Smooth muscle cell (in vitro differentiated cells): ENCODE results near the gene FUOM. TPM values are rescaled to one million over a fixed set of nuclear protein-coding genes. Genes with fewer than 3 reads are reported as not detected.

ENCODE experiments used
- DNase-seq: peaks from one replicate; lab custom pipeline; 2025; ENCODE audit not compliant: unreplicated experiment; lab: John Stamatoyannopoulos, UW
- H2AFZ ChIP-seq: fragments of 200-600 bp; sonication (generic); 2 replicates; pipeline ENCODE4 v1.6.0; 2016; ENCODE audit warnings: antibody characterized with exemption, low read depth, mild to moderate bottlenecking
- H3F3A ChIP-seq: fragments of 200-600 bp; sonication (generic); 2 replicates; pipeline ENCODE4 v1.6.0; 2017; ENCODE audit warnings: antibody characterized with exemption, low read depth
- H3K27ac ChIP-seq: fragments of 200-600 bp; sonication (generic); 2 replicates; pipeline ENCODE4 v1.5.1; 2016; ENCODE audit warnings: low read depth, mild to moderate bottlenecking
- H3K27me3 ChIP-seq: fragments of 200-600 bp; sonication (generic); 2 replicates; pipeline ENCODE4 v1.6.1; 2016; ENCODE audit warnings: low read depth, mild to moderate bottlenecking
- H3K36me3 ChIP-seq: fragments of 200-600 bp; sonication (generic); 2 replicates; pipeline ENCODE4 v1.5.1; 2016; ENCODE audit warnings: low read depth
- H3K4me1 ChIP-seq: fragments of 200-600 bp; sonication (generic); 2 replicates; pipeline ENCODE4 v1.5.1; 2016; ENCODE audit warnings: low read depth
- H3K4me2 ChIP-seq: fragments of 200-600 bp; sonication (generic); 2 replicates; pipeline ENCODE4 v1.6.0; 2016; ENCODE audit warnings: mild to moderate bottlenecking
- H3K4me3 ChIP-seq: fragments of 200-600 bp; sonication (generic); 2 replicates; pipeline ENCODE4 v1.5.1; 2016; ENCODE audit warnings: mild to moderate bottlenecking
- H3K79me2 ChIP-seq: fragments of 200-600 bp; sonication (generic); 2 replicates; pipeline ENCODE4 v1.6.0; 2016; ENCODE audit warnings: low read depth, mild to moderate bottlenecking
- H3K9ac ChIP-seq: fragments of 200-600 bp; sonication (generic); 2 replicates; pipeline ENCODE4 v1.6.0; 2016; ENCODE audit warnings: low read depth
- H3K9me3 ChIP-seq: fragments of 200-600 bp; sonication (generic); replicated peaks from 2 replicates; pipeline ENCODE4 v1.5.1; 2016; ENCODE audit warnings: low read depth
- H4K20me1 ChIP-seq: fragments of 200-600 bp; sonication (generic); 2 replicates; pipeline ENCODE4 v1.6.0; 2016; ENCODE audit warnings: low read depth
- CTCF ChIP-seq: fragments of 200-600 bp; sonication (generic); IDR thresholded peaks from 2 replicates; pipeline ENCODE4 v1.5.1; 2017; ENCODE audit warnings: borderline replicate concordance, mild to moderate bottlenecking, antibody characterized with exemption; ENCODE audit not compliant: insufficient read depth, poor library complexity, severe bottlenecking
- WGBS: methylation state at CpG from one replicate; pipeline ENCODE4 v1.1.7; 2016; ENCODE audit warnings: low lambda C conversion rate; 5-methylcytosine and 5-hydroxymethylcytosine counted together
- polyA plus RNA-seq: library from polyadenylated mRNA; unstranded; fragments of >200 nt; fragmentation: Nextera tagmentation; extraction: Ambion mirVana; gene quantifications from 2 replicates; pipeline ENCODE4 v1.2.1, GENCODE V29; 2016
- total RNA-seq: library from RNA; depleted of rRNA; stranded (reverse); fragments of >200 nt; gene quantifications from 2 replicates; pipeline ENCODE4 v1.2.3, GENCODE V29; 2014

The FUOM gene
- total and polyA plus RNA-seq, 2 experiments from 2014 or later = 19.5 to 46.7 TPM

- no peak for DNase-seq
- Histone ChIP-seq H2AFZ (no peak overlapping the region), H3K9me3 (no peaks in the 10 kb centered on the region), H3K27me3 (no peaks in the 10 kb centered on the region), H3K4me2 (no peak overlapping the region), H3K4me3 (no peak overlapping the region), H3K36me3 (peaks cover 4% of the 10 kb centered on the region), H3K27ac (no peak overlapping the region), H3K79me2 (peaks cover 41% of the 10 kb centered on the region), H4K20me1 (peaks cover 18% of the 10 kb centered on the region), H3K9ac (no peak overlapping the region), H3F3A (peaks cover 3% of the 10 kb centered on the region), H3K4me1 (no peaks in the 10 kb centered on the region)
- whole genome bisulfite sequencing = 97% methylated on average over 10 of the region's 10 CpGs
- no peak for TF ChIP-seq CTCF
Measured at GRCh38 chr10:133400624-133401424, 43.0 kb upstream of the FUOM start.

- 97% methylated on average over 18 of the region's 19 CpGs for WGBS
- peaks cover 42% of the 10 kb centered on the region for H3K79me2 ChIP-seq
- H3K27ac ChIP-seq = no peak overlapping the region
Measured at GRCh38 chr10:133399123-133399601, 41.3 kb upstream of the FUOM start.

GRCh38 chr10:133397938-133398337 lies 40.1 kb upstream of the FUOM start:
- no peaks in the 10 kb centered on the region for H4K20me1 ChIP-seq
- no peaks in the 10 kb centered on the region for H3K36me3 ChIP-seq
- no peak for TF ChIP-seq CTCF
- no peak overlapping the region for H2AFZ ChIP-seq
- no peak overlapping the region for H3K9ac ChIP-seq
- no peak overlapping the region for H3K4me3 ChIP-seq
- no peaks in the 10 kb centered on the region for H3K4me1 ChIP-seq
- WGBS = 96% methylated on average over 7 of the region's 7 CpGs
- H3K9me3 ChIP-seq = no peaks in the 10 kb centered on the region
- no peak overlapping the region for H3K27ac ChIP-seq
- peaks cover 42% of the 10 kb centered on the region for H3K79me2 ChIP-seq
- no peaks in the 10 kb centered on the region for H3F3A ChIP-seq
- H3K27me3 ChIP-seq = no peaks in the 10 kb centered on the region
- no peak overlapping the region for H3K4me2 ChIP-seq
- DNase-seq = no peak

More at GRCh38 chr10:133399123-133399601, 41.3 kb upstream of the FUOM start:
- Histone ChIP-seq H4K20me1 (peaks cover under 1% of the 10 kb centered on the region), H3K36me3 (no peaks in the 10 kb centered on the region), H3K4me3 (no peak overlapping the region), H3K9ac (no peak overlapping the region), H3K4me2 (no peak overlapping the region), H3K27me3 (no peaks in the 10 kb centered on the region), H3F3A (no peaks in the 10 kb centered on the region), H3K9me3 (no peaks in the 10 kb centered on the region), H2AFZ (no peak overlapping the region), H3K4me1 (no peaks in the 10 kb centered on the region)
- TF ChIP-seq CTCF = no peak
- no peak for DNase-seq

GRCh38 chr10:133396035-133396624 lies 38.3 kb upstream of the FUOM start:
- Histone ChIP-seq H3K27ac (no peak overlapping the region), H3F3A (no peaks in the 10 kb centered on the region), H3K4me3 (no peak overlapping the region), H4K20me1 (no peaks in the 10 kb centered on the region), H3K4me2 (no peak overlapping the region), H3K36me3 (no peaks in the 10 kb centered on the region), H3K27me3 (no peaks in the 10 kb centered on the region), H2AFZ (no peak overlapping the region), H3K9me3 (no peaks in the 10 kb centered on the region), H3K79me2 (peaks cover 42% of the 10 kb centered on the region), H3K9ac (no peak overlapping the region), H3K4me1 (no peaks in the 10 kb centered on the region)
- DNase-seq = no peak
- TF ChIP-seq CTCF = no peak
- 98% methylated on average over 19 of the region's 19 CpGs for WGBS
